GM12874 (cell line): ENCODE results near the gene ATXN3.

Source experiments
- TF ChIP-seq, protein P1 (sequence below): IDR thresholded peaks from 2 replicates; pipeline ENCODE4 v1.5.1; 2011; ENCODE audit warnings: low read depth, mild to moderate bottlenecking, control low read depth, low read length, moderate library complexity; ENCODE audit not compliant: insufficient read depth

The ATXN3 gene

DNA sequence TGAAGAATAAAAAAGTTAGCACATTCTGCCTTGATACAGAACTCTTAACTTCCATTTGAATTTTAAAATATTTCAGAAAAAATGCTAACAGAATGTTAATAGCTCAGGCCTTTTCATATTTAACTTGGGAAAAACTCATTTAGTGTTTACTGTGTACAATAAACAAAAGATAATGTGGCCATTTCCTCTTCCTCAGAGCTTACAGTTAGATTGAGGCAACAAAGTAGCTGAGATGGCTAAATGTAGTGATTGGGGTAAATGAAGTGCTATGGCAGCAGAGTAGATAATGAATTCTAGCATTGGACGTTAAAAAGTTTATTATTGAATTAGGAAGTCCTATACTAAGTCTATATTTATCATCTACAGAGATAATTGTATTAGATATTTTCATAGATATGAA lies 28.1 kb upstream of the ATXN3 start:
- TF ChIP-seq, protein P1, sequence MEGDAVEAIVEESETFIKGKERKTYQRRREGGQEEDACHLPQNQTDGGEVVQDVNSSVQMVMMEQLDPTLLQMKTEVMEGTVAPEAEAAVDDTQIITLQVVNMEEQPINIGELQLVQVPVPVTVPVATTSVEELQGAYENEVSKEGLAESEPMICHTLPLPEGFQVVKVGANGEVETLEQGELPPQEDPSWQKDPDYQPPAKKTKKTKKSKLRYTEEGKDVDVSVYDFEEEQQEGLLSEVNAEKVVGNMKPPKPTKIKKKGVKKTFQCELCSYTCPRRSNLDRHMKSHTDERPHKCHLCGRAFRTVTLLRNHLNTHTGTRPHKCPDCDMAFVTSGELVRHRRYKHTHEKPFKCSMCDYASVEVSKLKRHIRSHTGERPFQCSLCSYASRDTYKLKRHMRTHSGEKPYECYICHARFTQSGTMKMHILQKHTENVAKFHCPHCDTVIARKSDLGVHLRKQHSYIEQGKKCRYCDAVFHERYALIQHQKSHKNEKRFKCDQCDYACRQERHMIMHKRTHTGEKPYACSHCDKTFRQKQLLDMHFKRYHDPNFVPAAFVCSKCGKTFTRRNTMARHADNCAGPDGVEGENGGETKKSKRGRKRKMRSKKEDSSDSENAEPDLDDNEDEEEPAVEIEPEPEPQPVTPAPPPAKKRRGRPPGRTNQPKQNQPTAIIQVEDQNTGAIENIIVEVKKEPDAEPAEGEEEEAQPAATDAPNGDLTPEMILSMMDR, result no peak

GRCh38 chr14:92122761-92123160 lies 16.4 kb upstream of the ATXN3 start:
- TF ChIP-seq, protein P1, result no peak

DNA sequence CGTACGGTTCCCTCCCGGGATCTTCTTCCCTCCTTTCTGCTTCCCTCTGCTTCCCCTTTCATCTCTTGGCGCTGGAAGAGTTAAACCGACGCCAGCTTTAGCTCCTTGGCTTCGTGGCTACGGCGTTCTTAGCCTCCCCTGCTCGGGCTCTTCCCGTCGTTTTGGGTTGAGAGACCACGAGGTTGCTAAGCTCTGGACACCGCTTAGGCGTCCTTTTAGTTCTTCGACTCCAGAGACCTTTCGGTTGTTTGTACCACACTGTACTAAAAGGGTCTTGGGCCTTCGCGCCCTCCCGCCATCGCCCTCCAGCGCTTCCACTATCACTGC lies 15.9 kb upstream of the ATXN3 start:
- TF ChIP-seq, protein P1, result no peak

DNA sequence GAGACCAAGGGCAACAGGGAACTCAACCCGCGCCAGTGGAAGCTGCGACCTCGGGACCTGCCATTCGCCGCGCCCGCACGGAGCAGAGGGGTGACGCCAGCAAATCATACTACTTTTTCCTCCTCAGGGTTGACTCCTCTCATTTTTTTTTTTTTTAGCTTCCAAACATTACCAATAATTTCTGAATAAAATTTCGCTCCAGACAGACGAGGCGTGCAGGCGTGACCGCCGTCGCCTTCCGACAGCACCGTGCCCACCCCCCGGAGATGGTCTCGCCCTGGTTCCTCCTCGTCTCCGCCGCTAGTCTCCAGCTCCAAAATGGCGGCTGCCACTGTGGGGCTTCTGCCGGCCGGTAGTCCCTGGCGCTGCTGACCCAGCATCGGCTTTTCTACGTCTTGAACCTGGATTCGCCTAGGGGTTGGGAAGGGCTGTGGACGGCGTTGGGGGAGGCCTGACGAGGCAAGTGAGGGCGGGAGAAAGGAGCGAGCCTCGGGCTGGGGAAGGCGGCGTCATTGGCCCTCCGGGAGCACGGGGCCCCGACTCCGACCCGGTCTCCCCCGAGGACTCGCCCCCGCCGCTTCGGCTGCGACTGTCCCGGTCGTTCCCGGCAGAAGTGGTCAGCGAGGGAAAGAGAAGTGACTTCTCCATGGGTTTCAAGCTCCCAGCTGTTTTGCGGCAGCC lies 15.4 kb upstream of the ATXN3 start, which contains the start of the genes CPSF2 and NDUFB1:
TSS of gene CPSF2 (plus strand) at position 300 of the 681 bp plus-strand sequence. CDS start 9,016 bp downstream, outside the sequence.
TSS of gene NDUFB1 (minus strand) at position 37 of the 681 bp plus-strand sequence. CDS start 4,069 bp downstream, outside the sequence.
- TF ChIP-seq, protein P1, result no peak

GRCh38 chr14:92121207-92121669 lies 14.9 kb upstream of the ATXN3 start:
- TF ChIP-seq, protein P1, result no peak

DNA sequence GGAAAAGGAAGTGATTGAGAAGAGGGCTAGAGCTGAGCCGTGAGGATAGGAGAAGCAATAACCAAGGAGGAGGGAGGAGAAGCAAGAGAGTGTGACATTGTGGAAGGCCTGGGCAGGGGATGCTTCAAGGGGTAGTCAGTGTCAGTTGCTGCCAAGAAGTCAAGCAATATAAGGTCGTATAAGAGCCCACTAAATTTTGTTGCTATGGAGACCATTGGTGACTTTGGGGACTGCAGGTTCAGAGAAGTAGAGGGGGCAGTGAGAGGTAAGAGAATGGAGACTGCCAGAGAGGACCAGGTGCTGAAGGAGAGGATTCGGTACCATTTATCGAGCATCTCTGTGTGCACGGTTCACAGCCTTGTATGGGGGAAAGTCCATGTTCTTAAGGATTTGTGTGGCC lies 3.1 kb upstream of the ATXN3 start:
- TF ChIP-seq, protein P1, result no peak

DNA sequence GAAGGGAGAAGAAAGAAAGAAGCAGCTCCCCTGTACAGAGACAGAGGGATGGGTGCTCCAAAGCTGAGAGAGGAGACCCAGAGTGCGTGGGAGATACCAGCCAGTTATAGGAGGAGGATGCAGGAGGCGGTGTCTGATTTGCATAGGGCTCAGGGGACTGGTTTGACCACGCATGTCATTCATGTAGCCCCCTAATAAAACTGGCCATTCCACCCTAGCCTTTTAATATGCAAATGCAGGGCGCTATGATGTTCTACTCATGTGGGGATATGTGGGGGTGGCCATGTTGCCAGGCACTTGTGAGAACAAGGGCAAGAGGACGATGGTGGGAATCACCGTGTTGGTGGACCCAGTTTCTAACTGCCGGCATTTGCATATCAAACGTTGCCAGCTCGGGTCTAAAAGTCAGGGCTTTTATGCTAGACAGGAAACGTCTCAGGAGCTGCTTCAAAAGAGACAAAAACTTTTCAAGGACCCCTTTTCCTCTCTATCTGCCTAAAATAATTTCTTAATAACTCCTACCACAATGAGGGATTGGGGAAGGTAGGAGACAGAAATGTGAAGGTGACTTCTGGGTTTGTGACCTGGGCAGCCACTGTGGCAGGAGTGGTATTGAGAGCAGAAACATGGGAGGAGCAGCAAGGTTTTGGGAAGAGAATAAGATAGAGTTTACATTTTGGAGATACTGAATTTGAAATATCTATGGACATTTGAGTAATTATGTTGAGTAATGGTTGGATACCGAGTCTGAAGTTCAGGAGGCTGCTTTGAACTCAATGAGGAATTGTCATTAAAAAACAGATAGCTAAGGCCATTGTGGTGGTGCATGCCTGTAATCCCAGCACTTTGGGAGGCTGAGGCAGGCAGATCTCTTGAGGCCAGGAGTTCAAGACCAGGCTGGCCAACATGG lies 2.2 kb upstream of the ATXN3 start:
- TF ChIP-seq, protein P1, result no peak
